Stimulated activated CD8-positive, alpha-beta memory T cell treated with anti-CD3 and anti-CD28 coated beads, Interleukin-4, amount 100 ng/mL, for 48 hours (primary cell): ENCODE data around the gene FANCM.
A peak's percentile ranks its signal among the peaks of the same experiment; 100 is the strongest.
"Not testable (repeated sequence)": the region's sequence is repeated elsewhere in the genome, so short reads cannot be mapped to it uniquely, and the experiment has no call there.

ENCODE experiments used
- DNase-seq: peaks from one replicate; pipeline ENCODE4 v3.0.0-alpha.2; 2020

FANCM gene

DNA sequence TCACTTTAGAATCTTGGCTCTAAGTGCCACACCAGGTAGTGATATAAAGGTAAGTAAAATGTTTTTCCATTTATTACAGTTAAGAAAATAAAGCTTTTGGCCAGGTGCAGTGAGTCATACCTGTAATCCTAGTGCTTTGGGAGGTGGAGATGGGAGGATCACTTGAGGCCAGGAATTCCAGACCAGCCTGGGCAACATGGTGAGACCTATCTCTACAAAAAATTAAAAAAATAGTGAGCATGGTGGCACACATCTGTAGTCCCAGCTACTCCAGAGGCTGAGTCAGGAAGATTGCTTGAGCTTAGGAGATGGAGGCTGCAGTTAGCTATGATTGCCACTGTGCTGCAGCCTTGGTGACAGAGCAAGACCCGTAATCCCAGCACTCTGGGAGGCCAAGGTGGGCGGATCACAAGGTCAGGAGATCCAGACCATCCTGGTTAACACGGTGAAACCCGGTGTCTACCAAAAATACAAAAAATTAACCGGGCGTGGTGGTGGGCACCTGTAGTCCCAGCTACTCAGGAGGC, 5.0 kb downstream of the FANCM start:
- no peak for DNase-seq

GRCh38 chr14:45142083-45142482, 6.4 kb downstream of the FANCM start:
- not testable (repeated sequence) for DNase-seq

- DNase-seq = no peak
Observed at GRCh38 chr14:45144658-45145057, 8.9 kb downstream of the FANCM start.

- DNase-seq = no peak
Observed at GRCh38 chr14:45145214-45145613, 9.5 kb downstream of the FANCM start.

- DNase-seq = no peak
Observed at GRCh38 chr14:45149602-45150001, 13.9 kb downstream of the FANCM start.

DNA sequence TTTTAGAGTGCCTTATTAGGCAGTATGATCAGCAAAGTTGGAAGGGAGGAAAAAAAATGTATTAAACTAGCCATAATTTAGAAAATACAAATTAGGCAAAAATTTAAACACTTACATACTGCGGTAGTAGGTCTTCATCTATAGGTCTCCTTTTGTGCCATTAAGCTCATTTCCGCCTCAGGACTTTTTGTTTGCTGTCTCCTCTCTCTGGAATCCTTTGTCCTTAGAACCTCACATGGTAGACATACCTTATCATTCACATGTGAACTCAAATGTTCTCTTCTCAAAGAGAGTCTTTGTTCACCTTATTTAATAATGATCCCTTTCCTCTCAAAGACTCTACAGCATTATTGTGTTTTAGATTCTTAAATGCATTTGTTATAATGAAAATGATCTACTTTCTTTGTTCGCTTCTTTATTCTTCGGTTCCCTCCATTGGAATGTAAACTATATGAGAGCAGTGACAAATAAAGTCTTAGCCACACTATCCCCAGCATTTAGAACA, 14.7 kb downstream of the FANCM start:
- DNase-seq = no peak

DNA sequence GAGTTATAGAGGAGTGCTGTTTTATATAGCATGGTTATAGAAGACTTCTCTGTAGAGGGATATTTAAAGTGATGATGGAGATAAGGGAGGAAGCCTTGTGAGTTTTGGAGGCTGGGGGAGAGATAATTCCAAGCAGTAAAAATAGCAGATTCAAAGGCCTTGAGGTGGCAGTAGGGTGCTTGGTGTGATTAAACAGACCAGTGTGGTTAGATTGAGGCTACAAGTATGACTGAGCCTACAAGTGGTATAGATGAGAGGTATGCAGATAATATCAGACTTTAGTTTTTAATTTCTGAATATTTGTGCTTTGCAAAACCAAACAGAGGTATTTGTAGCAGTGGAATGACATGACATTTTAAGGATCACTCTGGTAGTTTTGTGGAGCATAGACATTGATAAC, 20.3 kb downstream of the FANCM start:
- no peak for DNase-seq

GRCh38 chr14:45169906-45170305, 34.2 kb downstream of the FANCM start:
- no peak for DNase-seq

DNA sequence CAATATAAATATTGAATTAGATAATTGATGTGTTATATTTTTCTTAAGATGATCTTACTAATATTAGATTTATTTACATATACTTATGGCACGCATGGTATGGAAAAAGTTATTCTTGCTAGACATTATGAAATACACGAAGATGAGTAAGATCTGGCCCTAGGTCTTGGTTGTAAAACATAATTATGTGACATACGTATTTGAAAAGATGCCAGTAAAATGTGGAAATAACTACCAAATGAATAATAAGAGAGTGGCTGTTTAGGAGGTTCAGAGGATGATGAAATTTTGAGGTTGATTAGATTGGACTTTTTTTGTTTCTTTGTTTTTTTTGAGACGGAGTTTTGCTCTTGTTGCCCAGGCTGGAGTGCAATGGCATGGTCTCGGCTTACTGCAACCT, 41.3 kb downstream of the FANCM start:
- DNase-seq = no peak

DNA sequence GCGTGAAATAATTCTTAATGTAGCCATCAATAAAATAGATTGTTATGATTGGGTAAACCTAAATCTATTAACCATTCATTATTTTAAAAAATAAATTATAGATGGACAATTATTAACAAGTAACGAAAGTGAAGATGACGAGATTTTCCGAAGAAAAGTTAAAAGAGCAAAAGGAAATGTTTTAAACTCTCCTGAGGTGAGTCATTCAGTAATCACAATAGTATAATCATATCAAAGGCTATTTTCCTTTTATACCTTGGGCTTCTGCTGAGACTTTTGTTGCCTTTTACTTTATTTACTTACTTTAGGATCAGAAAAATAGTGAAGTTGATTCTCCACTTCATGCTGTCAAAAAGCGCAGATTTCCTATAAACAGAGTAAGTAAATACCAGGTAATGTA, 45.6 kb downstream of the FANCM start:
- DNase-seq = no peak

DNA sequence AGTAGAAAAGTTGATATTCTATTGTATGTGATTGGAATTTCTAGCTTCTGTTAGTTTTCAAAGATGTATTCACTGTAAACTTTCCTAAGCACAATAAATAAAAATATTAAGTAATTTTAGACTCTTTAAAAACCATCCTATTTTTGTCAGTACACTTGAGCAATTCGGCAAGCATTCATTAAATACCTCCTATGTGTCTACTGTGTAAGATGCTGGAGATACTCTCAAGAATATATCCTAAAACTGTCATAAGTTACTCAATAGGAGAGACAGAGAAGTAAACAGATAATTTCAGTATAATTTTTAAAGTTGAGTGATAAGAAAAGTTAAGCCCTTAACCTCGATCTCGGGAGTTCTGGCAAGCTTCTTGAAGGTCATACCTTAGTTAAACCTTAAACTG, 46.1 kb downstream of the FANCM start:
- DNase-seq = no peak

GRCh38 chr14:45185100-45185814, 49.5 kb downstream of the FANCM start:
- no peak for DNase-seq

DNA sequence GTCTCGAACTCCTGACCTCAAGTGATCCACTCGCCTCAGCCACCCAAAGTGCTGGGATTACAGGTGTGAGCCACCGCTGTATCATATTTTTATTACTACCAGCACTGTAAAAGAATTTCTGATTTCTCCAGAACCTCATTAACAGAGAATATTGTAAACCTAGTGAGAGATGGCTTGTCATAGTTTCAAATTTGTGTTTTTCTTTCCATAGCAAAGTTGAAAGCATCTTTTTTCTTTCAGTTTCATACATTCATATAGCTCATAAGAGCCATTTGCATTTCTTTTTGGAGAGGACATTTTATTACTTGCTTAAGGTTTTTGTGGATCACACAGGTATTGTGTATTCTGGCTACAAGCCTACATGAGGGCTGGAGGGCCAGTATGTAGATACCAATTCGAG, 59.2 kb downstream of the FANCM start:
- DNase-seq = no peak

- DNase-seq = no peak
Observed at GRCh38 chr14:45198551-45198950, 62.8 kb downstream of the FANCM start.

DNA sequence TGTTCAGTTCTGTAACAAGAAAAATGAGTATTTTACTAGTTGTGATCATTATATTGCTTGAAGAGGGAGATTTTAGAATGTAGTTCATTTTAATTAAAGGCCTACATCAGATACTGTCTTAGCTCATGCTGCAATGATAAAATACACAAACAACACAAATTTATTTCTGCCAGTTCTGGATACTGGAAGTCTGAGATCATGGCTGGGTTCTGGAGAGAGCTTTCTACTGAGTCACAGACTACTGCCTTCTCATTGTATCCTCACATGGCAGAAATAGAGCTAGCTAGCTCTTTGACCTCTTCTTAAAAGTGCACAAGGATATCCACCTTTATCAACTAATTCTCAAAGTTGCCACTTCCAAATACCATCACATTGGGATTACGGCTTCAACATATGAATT, 63.5 kb downstream of the FANCM start:
- no peak for DNase-seq

DNA sequence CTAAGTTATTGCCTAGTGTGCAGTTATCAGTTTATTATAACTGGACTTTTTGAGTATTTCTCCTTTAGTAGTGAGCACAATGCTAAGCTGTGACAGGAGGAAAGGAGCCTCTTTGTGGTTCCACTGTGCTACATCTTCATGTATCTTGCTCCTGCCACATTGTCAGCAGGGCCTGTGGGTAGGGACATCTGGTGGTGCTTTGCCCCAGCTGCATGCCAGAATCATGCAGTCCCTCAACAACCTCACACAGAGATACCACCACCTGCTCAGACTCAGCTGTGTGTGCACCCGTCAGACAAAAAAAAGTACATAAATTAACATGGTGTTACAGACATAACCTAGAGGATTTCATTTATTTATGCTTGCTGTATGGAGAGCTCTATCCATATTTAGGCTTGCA, 66.2 kb downstream of the FANCM start:
- DNase-seq = peak; percentile 31

- DNase-seq = no peak
Observed at GRCh38 chr14:45204241-45204640, 68.5 kb downstream of the FANCM start.

- no peak for DNase-seq
Observed at GRCh38 chr14:45210159-45210558, 74.4 kb downstream of the FANCM start.

- DNase-seq = no peak
Observed at GRCh38 chr14:45211295-45211694, 75.6 kb downstream of the FANCM start.

- no peak for DNase-seq
Observed at GRCh38 chr14:45212231-45212630, 76.5 kb downstream of the FANCM start.

DNA sequence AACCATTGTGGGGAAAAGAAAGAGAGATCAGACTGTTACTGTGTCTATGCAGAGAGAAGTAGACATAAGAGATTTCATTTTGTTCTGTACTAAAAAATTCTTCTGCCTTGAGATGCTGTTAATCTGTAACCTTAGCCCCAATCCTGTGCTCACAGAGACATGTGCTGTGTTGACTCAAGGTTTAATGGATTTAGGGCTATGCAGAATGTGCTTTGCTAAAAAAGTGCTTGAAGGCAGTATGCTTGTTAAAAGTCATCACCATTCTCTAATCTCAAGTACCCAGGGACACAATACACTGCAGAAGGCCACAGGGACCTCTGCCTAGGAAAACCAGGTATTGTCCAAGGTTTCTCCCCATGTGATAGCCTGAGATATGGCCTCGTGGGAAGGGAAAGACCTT, 78.0 kb downstream of the FANCM start:
- not testable (repeated sequence) for DNase-seq

DNA sequence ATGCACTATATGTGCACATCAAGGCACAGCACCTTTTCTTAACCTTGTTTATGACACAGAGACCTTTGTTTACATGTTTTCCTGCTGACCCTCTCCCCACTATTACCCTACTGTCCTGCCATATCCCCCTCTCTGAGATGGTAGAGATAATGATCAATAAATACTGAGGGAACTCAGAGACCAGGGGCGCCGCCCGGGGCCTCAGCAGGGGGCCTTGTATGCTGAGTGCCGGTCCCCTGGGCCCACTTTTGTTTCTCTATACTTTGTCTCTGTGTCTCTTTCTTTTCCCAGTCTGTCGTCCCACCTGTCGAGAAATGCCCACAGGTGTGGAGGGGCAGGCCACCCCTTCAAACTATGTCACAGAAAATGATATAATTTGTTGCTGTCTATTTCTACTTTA, 78.6 kb downstream of the FANCM start:
- DNase-seq = not testable (repeated sequence)

DNA sequence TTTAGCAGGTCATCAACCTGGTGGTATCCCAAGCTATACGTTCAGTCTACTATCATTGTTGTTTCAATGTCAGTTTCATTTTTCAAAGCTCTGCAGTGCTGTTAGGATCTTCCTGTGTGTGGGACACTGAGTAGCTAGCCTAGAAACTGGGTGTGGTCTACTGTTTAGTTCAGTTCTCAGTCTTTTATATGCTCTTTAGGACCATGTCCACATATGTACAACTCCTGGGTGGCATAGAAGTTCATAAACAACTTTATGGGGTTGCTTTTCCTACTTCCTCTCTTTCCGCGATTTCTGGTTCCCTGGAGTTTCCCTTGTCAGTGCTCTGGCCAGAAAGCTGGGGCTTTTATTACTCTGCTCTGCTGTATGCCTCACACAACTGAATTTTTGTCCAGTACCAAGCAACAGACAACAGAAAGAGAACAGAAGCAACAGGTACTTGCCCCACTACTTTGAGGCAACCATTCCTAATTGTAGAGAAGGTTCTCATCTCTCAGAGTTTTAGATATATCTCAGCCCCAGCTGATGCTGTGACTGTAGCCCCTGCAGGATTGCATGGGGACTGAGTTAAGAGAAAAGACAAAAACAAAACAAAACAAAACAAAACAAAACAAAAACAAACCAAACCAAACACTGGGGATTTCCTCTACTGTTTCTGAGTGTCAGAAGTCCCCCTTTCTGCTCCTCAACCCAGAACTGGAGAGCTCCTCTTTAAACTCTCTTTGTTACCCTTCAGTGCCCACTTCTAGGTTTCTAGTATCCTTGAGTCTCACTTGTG, 86.9 kb downstream of the FANCM start:
- DNase-seq = no peak

DNA sequence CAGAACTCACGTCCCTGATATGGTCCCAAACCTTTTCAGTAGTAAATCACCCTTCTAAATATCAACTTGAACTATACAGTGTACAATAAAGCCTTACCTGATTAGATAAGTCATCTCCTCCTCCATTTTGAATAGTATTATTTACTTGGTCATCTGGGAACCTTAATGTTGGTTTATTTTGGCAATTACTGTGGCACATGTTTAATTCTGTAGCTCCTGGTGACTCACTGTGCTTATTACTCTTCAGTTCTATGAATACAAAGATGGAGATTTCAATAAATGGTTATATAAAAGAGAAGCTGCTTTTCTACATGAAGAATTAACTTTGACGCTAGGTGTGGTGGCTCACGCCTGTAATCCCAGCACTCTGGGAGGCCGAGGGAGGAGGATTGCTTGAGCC, 91.8 kb downstream of the FANCM start:
- DNase-seq = no peak
